ENCODE results near the gene EPX. TPM values are rescaled to one million over a fixed set of nuclear protein-coding genes. Genes with fewer than 3 reads are reported as not detected.

EPX gene
- total RNA-seq, 1 experiment from 2014 or later: not detected

DNA sequence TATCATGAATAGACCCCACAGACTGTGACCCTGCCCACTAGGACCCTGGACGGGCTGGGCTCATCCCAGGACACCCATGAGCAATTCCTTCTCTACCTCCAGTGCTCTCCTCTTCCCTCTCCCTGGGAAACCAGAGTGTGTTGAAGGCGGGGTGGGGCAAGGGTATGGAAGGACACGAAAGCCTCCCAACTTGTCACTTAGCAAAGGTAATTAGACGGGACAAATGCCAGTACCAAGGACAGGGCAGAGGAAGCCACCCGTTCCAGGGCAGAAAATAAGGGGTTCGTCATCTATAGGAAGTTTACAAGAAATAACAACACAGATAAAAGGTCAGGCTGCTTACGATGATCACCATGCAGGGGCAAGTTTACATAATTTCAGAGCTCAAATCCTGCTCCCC is 4.9 kb upstream of the EPX start:
- ChIA-PET RAD21 (ENCODE audit: low non-redundant PET in 1 of 2, low total read pairs in 2 of 2, uncharacterized antibody in 2 of 2, unreplicated experiment in 2 of 2) (no interaction called here), CTCF (interaction anchor here (1.0 kb wide), 1 partner anchor 12 kb away, joined by 4 read pairs; no protein-coding TSS in a partner anchor), POLR2A (no interaction called here)
- no peak overlapping the region for H3K27ac ChIP-seq (ENCODE audit: low read depth, low read length)
- no peak overlapping the region for H3K9ac ChIP-seq (ENCODE audit: low read length)
- H3K27me3 ChIP-seq (ENCODE audit: insufficient read depth, low read length): no peaks in the 10 kb centered on the region
- no peak for ATAC-seq
- TF ChIP-seq, protein P1, sequence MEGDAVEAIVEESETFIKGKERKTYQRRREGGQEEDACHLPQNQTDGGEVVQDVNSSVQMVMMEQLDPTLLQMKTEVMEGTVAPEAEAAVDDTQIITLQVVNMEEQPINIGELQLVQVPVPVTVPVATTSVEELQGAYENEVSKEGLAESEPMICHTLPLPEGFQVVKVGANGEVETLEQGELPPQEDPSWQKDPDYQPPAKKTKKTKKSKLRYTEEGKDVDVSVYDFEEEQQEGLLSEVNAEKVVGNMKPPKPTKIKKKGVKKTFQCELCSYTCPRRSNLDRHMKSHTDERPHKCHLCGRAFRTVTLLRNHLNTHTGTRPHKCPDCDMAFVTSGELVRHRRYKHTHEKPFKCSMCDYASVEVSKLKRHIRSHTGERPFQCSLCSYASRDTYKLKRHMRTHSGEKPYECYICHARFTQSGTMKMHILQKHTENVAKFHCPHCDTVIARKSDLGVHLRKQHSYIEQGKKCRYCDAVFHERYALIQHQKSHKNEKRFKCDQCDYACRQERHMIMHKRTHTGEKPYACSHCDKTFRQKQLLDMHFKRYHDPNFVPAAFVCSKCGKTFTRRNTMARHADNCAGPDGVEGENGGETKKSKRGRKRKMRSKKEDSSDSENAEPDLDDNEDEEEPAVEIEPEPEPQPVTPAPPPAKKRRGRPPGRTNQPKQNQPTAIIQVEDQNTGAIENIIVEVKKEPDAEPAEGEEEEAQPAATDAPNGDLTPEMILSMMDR (IDR thresholded peaks at IDR 0.05 in 2 of 3, conservative IDR thresholded peaks at IDR 0.05 in 1 of 3; ENCODE audit: borderline replicate concordance in 1 of 3, insufficient read depth in 1 of 3, low read depth in 2 of 3, low read length in 2 of 3): no peak
- TF ChIP-seq FOSL1 (IDR thresholded peaks at IDR 0.05; ENCODE audit: low read depth) (no peak), SIN3A (IDR thresholded peaks at IDR 0.05; ENCODE audit: low read depth) (no peak), SP1 (IDR thresholded peaks at IDR 0.05; ENCODE audit: low read depth) (no peak), CEBPB (IDR thresholded peaks at IDR 0.05; ENCODE audit: low read depth) (no peak), ELF1 (IDR thresholded peaks at IDR 0.05; ENCODE audit: borderline replicate concordance, low read depth) (no peak), POLR2A (IDR thresholded peaks at IDR 0.05; ENCODE audit: borderline replicate concordance, extremely low read depth, insufficient read depth, insufficient read length) (no peak), EZH2 (IDR thresholded peaks at IDR 0.05) (no peak), EGR1 (IDR thresholded peaks at IDR 0.05; ENCODE audit: low read depth) (no peak)
- TF ChIP-seq, protein P2, sequence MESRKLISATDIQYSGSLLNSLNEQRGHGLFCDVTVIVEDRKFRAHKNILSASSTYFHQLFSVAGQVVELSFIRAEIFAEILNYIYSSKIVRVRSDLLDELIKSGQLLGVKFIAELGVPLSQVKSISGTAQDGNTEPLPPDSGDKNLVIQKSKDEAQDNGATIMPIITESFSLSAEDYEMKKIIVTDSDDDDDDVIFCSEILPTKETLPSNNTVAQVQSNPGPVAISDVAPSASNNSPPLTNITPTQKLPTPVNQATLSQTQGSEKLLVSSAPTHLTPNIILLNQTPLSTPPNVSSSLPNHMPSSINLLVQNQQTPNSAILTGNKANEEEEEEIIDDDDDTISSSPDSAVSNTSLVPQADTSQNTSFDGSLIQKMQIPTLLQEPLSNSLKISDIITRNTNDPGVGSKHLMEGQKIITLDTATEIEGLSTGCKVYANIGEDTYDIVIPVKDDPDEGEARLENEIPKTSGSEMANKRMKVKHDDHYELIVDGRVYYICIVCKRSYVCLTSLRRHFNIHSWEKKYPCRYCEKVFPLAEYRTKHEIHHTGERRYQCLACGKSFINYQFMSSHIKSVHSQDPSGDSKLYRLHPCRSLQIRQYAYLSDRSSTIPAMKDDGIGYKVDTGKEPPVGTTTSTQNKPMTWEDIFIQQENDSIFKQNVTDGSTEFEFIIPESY (IDR thresholded peaks at IDR 0.05; ENCODE audit: extremely low read depth, insufficient replicate concordance, low read length): no peak
- H2AFZ ChIP-seq (ENCODE audit: low read depth, low read length, poor library complexity, severe bottlenecking): no peak overlapping the region
- no TSS peak for BruUV-seq (replicated peaks)
- no peaks in the 10 kb centered on the region for H3K79me2 ChIP-seq (ENCODE audit: insufficient read depth, low read length)
- H3K9me3 ChIP-seq (ENCODE audit: control insufficient read depth in 1 of 2, insufficient read depth in 1 of 2, low read depth in 1 of 2, low read length in 2 of 2): no peaks in the 10 kb centered on the region
- DNase-seq (ENCODE audit: low read depth, low spot score): no peak
- H3K4me1 ChIP-seq (ENCODE audit: control insufficient read depth in 1 of 2, insufficient read depth in 2 of 2, low read length in 2 of 2): peaks cover 16 to 33% of the 10 kb centered on the region in 2 experiments
- H4K20me1 ChIP-seq (ENCODE audit: insufficient read depth): no peaks in the 10 kb centered on the region
- no peaks in the 10 kb centered on the region for H3K36me3 ChIP-seq (ENCODE audit: control insufficient read depth in 1 of 2, insufficient read depth in 2 of 2, low read length in 2 of 2)
- H3K4me3 ChIP-seq (replicated peaks in 1 of 2; ENCODE audit: low read depth in 1 of 2, low read length in 2 of 2): no peak overlapping the region
- intact Hi-C loops (cut with micrococcal nuclease): no loop called here
- no peaks in the 10 kb centered on the region for H3K9me2 ChIP-seq (ENCODE audit: insufficient read depth)
- no peak overlapping the region for H3K4me2 ChIP-seq (ENCODE audit: low read length)
